DND-41 (cell line): ENCODE results near the gene PRKAR2A.

Source experiments
- ATAC-seq: fragments of 200-7000 bp; cut with Tn5 transposase; 3 replicates; pipeline ENCODE4 v1.9.1; 2021; ENCODE audit warnings: low read depth; ENCODE audit not compliant: insufficient read depth
- DNase-seq: peaks from one replicate; pipeline ENCODE4 v3.0.0-alpha.2; 2020
- H2AFZ ChIP-seq: 2 replicates; pipeline ENCODE4 v1.6.0; 2012; ENCODE audit warnings: low read depth, low read length
- H3K27ac ChIP-seq: 2 replicates; pipeline ENCODE4 v1.5.1; 2012; ENCODE audit warnings: low read length, inconsistent platforms
- H3K27me3 ChIP-seq: fragments of 200-600 bp; sonication (generic); 2 replicates; pipeline ENCODE4 v1.6.0; 2012; ENCODE audit warnings: low read length, mild to moderate bottlenecking, inconsistent platforms; ENCODE audit not compliant: insufficient read depth, poor library complexity
- H3K36me3 ChIP-seq: 2 replicates; pipeline ENCODE4 v1.5.1; 2012; ENCODE audit warnings: low read length, inconsistent platforms; ENCODE audit not compliant: insufficient read depth
- H3K4me1 ChIP-seq: 2 replicates; pipeline ENCODE4 v1.5.1; 2012; ENCODE audit warnings: mild to moderate bottlenecking, low read length; ENCODE audit not compliant: insufficient read depth
- H3K4me2 ChIP-seq: 2 replicates; pipeline ENCODE4 v1.6.0; 2012; ENCODE audit warnings: mild to moderate bottlenecking, moderate library complexity, low read length, inconsistent platforms; ENCODE audit not compliant: insufficient read depth
- H3K4me3 ChIP-seq, 2 experiments: fragments of 200-600 bp in 1 of 2; shearing (Covaris generic) in 1 of 2; 2 replicates each; pipeline ENCODE4 v1.5.1; 2012 to 2016; ENCODE audit warnings: inconsistent platforms in 2 of 2, low read length in 2 of 2, mild to moderate bottlenecking in 2 of 2, low read depth in 1 of 2, moderate library complexity in 1 of 2
- H3K79me2 ChIP-seq: 2 replicates; pipeline ENCODE4 v1.6.0; 2012; ENCODE audit warnings: low read length, inconsistent platforms; ENCODE audit not compliant: insufficient read depth
- H3K9ac ChIP-seq: 2 replicates; pipeline ENCODE4 v1.6.0; 2012; ENCODE audit warnings: low read depth, mild to moderate bottlenecking, inconsistent platforms, low read length, moderate library complexity
- H3K9me3 ChIP-seq: 2 replicates; pipeline ENCODE4 v1.5.1; 2012; ENCODE audit warnings: low read length, moderate library complexity, mild to moderate bottlenecking, inconsistent platforms; ENCODE audit not compliant: insufficient read depth, severe bottlenecking
- H4K20me1 ChIP-seq: 2 replicates; pipeline ENCODE4 v1.6.0; 2012; ENCODE audit warnings: low read length; ENCODE audit not compliant: insufficient read depth
- EZH2 ChIP-seq: IDR thresholded peaks from 3 replicates; pipeline ENCODE4 v1.6.1; 2012; ENCODE audit warnings: borderline replicate concordance, low read depth, mild to moderate bottlenecking, moderate library complexity, low read length, inconsistent platforms; ENCODE audit not compliant: severe bottlenecking
- TF ChIP-seq, protein P1 (sequence below): IDR thresholded peaks from 2 replicates; pipeline ENCODE4 v1.5.1; 2012; ENCODE audit warnings: borderline replicate concordance, low read length, moderate library complexity, mild to moderate bottlenecking; ENCODE audit not compliant: poor library complexity, severe bottlenecking; ENCODE audit errors: extremely low read depth

Gene PRKAR2A

DNA sequence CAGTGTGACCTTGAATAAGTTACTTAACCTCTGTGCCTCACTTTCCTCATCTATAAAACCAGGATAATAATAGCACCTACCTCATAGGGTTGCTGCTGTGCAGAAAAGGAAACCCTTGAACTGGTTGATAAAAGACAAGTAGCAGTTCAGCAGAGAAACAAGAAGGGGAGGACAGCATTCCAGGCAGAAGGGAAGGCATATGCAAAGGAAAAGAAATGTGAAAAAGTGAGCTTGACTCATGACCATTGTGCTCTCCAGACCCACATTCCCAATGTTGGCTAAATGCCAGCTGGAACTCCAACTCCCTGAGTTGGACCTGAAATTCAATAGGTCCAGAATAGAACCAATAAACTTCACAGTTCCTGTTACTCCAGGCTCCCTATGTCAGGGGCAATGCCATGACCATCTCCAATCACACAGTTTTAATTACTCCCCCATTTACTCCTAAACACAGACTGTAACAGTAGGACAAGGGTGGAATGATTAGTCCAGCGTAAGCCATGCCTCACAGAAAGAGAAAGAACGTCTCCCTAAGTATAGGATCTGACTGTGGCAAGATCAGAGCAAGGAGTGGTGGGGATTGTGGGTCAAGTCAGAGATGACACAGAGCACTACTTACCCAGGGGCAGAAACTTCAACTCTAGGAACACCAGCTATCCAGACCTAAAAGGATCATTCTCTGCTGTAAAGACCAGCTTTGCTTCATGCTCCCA lies 26.9 kb downstream of the PRKAR2A start:
- Histone ChIP-seq H4K20me1 (no peaks in the 10 kb centered on the region), H3K4me1 (no peaks in the 10 kb centered on the region), H3K9ac (no peak overlapping the region), H3K27ac (no peak overlapping the region), H2AFZ (no peak overlapping the region), H3K79me2 (no peaks in the 10 kb centered on the region), H3K27me3 (peaks cover 3% of the 10 kb centered on the region), H3K9me3 (no peaks in the 10 kb centered on the region), H3K4me2 (no peak overlapping the region), H3K36me3 (no peaks in the 10 kb centered on the region), H3K4me3 (no peak overlapping the region)
- no peak for ATAC-seq
- no peak for TF ChIP-seq EZH2
- TF ChIP-seq, protein P1, sequence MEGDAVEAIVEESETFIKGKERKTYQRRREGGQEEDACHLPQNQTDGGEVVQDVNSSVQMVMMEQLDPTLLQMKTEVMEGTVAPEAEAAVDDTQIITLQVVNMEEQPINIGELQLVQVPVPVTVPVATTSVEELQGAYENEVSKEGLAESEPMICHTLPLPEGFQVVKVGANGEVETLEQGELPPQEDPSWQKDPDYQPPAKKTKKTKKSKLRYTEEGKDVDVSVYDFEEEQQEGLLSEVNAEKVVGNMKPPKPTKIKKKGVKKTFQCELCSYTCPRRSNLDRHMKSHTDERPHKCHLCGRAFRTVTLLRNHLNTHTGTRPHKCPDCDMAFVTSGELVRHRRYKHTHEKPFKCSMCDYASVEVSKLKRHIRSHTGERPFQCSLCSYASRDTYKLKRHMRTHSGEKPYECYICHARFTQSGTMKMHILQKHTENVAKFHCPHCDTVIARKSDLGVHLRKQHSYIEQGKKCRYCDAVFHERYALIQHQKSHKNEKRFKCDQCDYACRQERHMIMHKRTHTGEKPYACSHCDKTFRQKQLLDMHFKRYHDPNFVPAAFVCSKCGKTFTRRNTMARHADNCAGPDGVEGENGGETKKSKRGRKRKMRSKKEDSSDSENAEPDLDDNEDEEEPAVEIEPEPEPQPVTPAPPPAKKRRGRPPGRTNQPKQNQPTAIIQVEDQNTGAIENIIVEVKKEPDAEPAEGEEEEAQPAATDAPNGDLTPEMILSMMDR = no peak
- no peak for DNase-seq

- no peaks in the 10 kb centered on the region for H3K79me2 ChIP-seq
- no peak for DNase-seq
These were observed 28.1 kb downstream of the PRKAR2A start for GRCh38 chr3:48819234-48820221.

GRCh38 chr3:48811524-48811923 lies 36.1 kb downstream of the PRKAR2A start:
- Histone ChIP-seq H3K9me3 (no peaks in the 10 kb centered on the region), H2AFZ (no peak overlapping the region), H3K9ac (no peak overlapping the region), H3K4me1 (peaks cover 4% of the 10 kb centered on the region; the same call in 1 of the 2 replicates), H3K79me2 (no peaks in the 10 kb centered on the region), H3K4me2 (no peak overlapping the region), H3K27ac (no peak overlapping the region), H3K27me3 (no peaks in the 10 kb centered on the region), H3K4me3 (no peak overlapping the region), H4K20me1 (no peaks in the 10 kb centered on the region), H3K36me3 (no peaks in the 10 kb centered on the region)
- DNase-seq = no peak
- no peak for ATAC-seq
- no peak for TF ChIP-seq EZH2
- TF ChIP-seq, protein P1 = no peak

More at GRCh38 chr3:48819234-48820221, 28.1 kb downstream of the PRKAR2A start:
- Histone ChIP-seq H3K27ac (no peak overlapping the region), H3K9ac (no peak overlapping the region), H3K4me3 (no peak overlapping the region), H3K36me3 (no peaks in the 10 kb centered on the region), H4K20me1 (no peaks in the 10 kb centered on the region), H3K4me2 (no peak overlapping the region), H3K9me3 (no peaks in the 10 kb centered on the region), H3K4me1 (no peaks in the 10 kb centered on the region), H3K27me3 (peaks cover 3% of the 10 kb centered on the region), H2AFZ (no peak overlapping the region)
- no peak for ATAC-seq
- TF ChIP-seq EZH2 = no peak
- TF ChIP-seq, protein P1 = no peak
